HPDE6-E6E7 (cell line): ENCODE results near the gene TMTC2.

Experiments used
- DNase-seq: peaks from one replicate; pipeline ENCODE4 v3.0.0; 2011; ENCODE audit warnings: missing footprints; ENCODE audit errors: extremely low spot score

Gene TMTC2

GRCh38 chr12:82686168-82687020 is at the start of gene TMTC2:
TMTC2 (plus strand) TSS chr12:82686906.
- peak; percentile 95 for DNase-seq

GRCh38 chr12:82638324-82638723 is 48.4 kb upstream of the TMTC2 start:
- no peak for DNase-seq

GRCh38 chr12:82644896-82645295 is 41.8 kb upstream of the TMTC2 start:
- DNase-seq, result no peak

- peak; percentile 32 for DNase-seq
Measured at GRCh38 chr12:82645414-82645813, 41.3 kb upstream of the TMTC2 start.

- DNase-seq, result no peak
Measured at GRCh38 chr12:82647853-82648252, 38.9 kb upstream of the TMTC2 start.

- DNase-seq, result no peak
Measured at GRCh38 chr12:82648259-82648909, 38.3 kb upstream of the TMTC2 start.

GRCh38 chr12:82650627-82651337 is 35.9 kb upstream of the TMTC2 start:
- peak; percentile 71 for DNase-seq

- peak; percentile 76 for DNase-seq
Measured at GRCh38 chr12:82651489-82651888, 35.2 kb upstream of the TMTC2 start.

GRCh38 chr12:82652071-82652470 is 34.6 kb upstream of the TMTC2 start:
- DNase-seq, result no peak

GRCh38 chr12:82655751-82656150 is 31.0 kb upstream of the TMTC2 start:
- no peak for DNase-seq

GRCh38 chr12:82659343-82660207 is 27.1 kb upstream of the TMTC2 start:
- DNase-seq, result no peak

- DNase-seq, result no peak
Measured at GRCh38 chr12:82660541-82661325, 26.0 kb upstream of the TMTC2 start.

GRCh38 chr12:82663893-82664292 is 22.8 kb upstream of the TMTC2 start:
- DNase-seq, result no peak

- DNase-seq, result no peak
Measured at GRCh38 chr12:82665142-82665923, 21.4 kb upstream of the TMTC2 start.

GRCh38 chr12:82666830-82667229 is 19.9 kb upstream of the TMTC2 start:
- DNase-seq, result no peak

GRCh38 chr12:82671673-82672195 is 15.0 kb upstream of the TMTC2 start:
- DNase-seq, result no peak

GRCh38 chr12:82672811-82673495 is 13.8 kb upstream of the TMTC2 start:
- DNase-seq, result no peak

- no peak for DNase-seq
Measured at GRCh38 chr12:82673698-82674097, 13.0 kb upstream of the TMTC2 start.

- no peak for DNase-seq
Measured at GRCh38 chr12:82675246-82675645, 11.5 kb upstream of the TMTC2 start.
